Stimulated activated CD4-positive, alpha-beta T cell treated with anti-CD3 and anti-CD28 coated beads, Interleukin-2, amount 100 ng/mL, for 24 hours (primary cell): ENCODE measurements around the gene CDX1.
A peak's percentile ranks its signal among the peaks of the same experiment; 100 is the strongest.

Experiments
- DNase-seq, 2 donors: peaks; one replicate each; pipeline ENCODE4 v3.0.0-alpha.2; 2020

Gene CDX1

DNA sequence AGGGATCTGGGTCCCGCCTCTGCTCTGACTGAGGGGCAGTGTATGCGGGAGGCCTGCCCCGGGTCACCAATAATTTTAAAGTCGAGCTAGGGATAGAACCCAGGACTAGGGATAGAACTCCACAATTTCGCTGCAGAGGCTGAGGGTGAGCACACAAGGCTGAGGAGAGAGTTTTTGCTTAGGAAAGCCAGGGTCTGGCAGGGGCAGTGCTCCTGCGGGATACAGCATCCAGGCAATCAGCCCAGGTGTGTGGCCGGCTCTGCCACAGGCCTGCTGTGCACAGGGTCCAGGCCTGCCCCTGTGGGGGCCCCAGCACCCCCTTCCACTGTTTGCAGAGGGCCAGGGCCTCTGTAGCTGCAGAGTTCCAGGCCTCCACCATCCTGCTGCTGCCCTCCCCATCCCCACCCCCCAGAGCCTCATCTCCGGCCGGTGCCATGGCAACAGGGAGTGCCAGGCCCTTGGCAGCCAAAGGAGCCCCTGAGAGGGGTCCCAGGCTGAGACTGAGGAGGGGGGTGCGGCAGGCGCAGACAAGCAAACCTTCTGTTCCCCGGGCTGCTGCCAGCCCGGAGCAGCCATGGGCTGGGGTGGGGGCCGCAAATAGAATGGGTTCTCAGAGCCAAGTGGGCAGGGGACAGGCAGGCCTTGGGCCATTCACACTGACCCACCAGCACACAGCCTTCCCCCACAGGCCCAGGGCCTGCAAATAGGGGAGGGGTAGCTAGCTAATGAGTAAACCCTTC is 19.5 kb upstream of the CDX1 start:
- DNase-seq: no peak

GRCh38 chr5:150147670-150148069 is 18.9 kb upstream of the CDX1 start:
- DNase-seq: no peak

DNA sequence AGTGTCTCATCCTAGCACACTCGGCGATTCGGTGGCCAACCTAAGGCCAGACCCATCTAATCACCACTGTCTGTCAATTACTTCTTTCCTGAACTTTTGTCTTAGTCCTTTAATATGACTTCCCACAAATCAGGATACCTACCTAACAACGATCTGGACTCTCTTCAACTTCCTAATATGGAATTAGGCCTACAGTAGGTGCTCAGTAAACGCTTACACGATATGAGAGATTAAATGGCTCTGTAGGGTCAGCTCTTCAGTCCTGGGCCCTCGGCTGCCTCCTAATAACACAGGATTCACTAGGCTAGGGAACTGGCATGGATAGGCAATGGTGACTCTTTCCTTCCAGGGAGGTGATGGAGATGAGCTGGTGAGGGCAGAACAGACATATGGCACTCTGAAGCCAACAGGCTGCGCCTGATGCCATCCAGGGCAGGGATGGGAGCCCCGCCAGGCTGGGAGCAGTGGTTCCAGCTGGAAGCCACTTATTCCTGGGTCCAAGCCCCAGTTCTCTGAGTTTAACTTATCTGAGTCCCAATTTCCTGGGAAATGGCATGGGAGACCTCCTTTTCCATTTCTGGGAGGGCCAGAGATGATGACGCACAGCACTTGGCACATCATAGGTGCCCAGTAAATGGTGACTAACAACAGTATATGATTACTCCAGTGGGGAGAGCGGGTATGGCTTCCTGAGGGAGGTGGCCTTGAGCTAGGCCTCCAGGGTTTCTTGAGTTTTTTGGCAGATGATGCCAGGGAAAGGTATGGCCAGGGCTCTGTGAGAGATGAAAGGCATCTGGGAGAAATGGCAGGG is 18.3 kb upstream of the CDX1 start:
- DNase-seq: no peak

DNA sequence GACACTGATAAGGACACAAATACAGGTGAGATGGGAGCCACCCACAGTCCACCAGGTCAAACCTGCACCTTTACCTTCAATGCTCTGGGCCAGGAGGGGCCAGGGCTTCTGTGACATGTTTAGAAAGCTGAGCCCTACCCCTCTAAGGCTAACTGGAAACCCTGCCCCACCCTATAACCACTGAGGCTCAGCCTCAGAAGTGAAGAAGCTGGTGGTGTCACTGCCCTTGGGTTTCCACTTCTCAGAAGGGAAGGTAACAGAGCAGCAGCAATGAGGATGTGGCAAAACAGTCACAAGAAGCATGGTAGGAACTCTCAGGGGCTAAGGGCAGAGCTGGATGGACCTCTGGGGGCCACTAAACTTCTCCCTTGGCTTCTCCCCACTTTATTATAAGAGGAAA is 17.0 kb upstream of the CDX1 start:
- DNase-seq: no peak

DNA sequence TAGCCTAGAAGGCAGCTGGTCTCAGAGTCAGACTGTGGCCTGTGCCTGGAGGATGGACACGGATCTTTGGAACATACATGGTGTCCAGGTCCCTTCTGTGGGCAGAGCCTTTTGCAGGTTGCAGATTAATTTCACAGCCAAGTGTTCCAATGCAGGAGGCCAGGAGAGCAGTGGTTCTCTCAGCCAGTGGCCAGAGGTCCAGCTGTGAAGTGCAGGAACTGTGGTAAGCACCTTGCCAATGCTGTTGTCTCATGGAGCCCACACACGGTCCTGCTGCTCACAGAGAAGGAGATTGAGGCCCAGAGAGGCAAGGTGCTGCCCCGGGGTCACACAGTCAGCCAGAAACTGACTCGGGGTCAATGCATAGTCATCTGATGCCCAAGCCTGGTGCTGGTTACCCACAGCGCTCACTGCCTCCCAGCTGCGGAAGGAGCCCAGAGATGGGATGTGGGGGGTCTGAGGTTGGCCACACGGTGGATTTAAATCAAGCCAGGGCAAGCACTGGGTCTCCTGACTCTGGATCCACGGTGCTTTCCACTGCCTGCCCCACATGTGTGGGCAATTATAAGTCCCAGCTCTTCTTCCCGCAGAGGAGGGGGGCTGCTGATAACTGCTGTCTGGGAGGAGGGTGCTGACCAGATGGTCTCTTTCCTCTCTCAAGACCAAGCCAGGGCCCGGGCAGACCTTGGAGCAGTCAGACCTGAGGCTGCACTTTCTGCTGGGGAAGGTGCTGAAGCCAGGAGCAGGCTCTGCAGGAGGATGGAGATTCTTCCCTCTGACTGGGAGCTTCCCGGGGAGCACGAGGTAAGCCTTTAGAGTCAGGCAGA is 13.7 kb upstream of the CDX1 start:
- DNase-seq: no peak

GRCh38 chr5:150153483-150153882 is 13.1 kb upstream of the CDX1 start:
- no peak for DNase-seq

- DNase-seq: no peak
Observed at GRCh38 chr5:150153957-150154617, 12.5 kb upstream of the CDX1 start.

- DNase-seq: no peak
Observed at GRCh38 chr5:150154618-150155128, 11.9 kb upstream of the CDX1 start.

GRCh38 chr5:150155258-150156026 is 11.1 kb upstream of the CDX1 start, which contains the start of gene PDGFRB:
TSS of gene PDGFRB (minus strand) at chr5:150155845. CDS start at chr5:150137047, 18,798 bp downstream.
- peak; percentile 32 to 33 for DNase-seq

- DNase-seq: no peak
Observed at GRCh38 chr5:150156027-150156368, 10.6 kb upstream of the CDX1 start.

DNA sequence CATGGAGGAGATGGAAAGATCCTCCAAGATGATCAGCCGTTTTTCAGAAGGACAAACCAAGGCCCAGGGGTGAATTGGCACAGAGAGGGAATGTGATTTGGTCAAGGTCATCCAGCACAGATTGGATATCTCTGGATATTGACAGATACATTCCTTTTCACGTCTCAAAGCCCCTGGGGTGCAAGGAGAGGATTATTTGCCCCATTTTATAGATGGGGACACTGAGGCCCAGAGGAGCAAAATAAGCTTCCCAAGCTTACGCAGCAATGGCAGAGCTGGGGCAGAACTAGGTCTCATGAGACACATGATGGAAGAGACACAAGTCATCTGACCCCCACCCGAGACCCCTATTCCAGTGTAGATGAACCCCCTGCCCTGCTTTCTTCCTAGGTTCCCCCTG is 10.0 kb upstream of the CDX1 start:
- no peak for DNase-seq

- DNase-seq: no peak
Observed at GRCh38 chr5:150157168-150157567, 9.4 kb upstream of the CDX1 start.

DNA sequence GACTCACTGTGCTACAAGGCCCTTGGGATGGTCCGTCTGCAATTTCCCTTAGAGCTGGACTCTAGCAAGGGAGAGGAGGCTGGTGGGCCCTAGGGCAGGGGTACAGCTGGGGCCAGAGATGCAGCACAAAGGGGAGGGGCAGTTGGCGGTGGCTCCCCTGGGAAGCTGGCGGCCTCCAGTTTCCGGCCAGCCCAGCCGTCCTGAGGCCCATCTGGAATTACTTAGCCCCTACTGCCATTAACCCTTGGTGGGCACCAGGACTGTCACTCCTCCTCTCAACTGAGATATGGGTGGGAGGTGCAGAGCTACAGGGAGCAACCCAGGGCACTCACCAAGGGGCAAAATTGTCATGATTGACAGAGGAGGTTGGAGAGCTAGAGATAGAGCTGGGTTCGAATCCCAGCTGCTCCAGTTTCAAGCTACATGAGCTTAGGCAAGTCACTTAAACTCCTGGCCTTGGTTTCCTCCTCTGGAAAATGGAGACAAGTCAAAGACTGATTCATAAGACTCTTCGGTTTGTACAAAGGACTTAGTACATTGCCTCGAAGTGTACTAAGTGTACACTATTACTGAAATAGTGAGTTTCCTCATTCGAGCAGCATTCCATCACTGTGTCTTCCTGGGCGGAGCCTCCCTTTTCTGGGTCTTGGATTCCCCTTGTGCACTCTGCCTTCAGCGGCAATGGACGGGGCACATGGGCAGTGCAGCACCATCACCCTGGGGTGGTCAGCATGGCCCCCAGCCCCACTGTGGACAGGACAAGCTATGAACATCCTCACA is 8.2 kb upstream of the CDX1 start:
- DNase-seq: no peak

- no peak for DNase-seq
Observed at GRCh38 chr5:150159031-150159430, 7.5 kb upstream of the CDX1 start.

GRCh38 chr5:150159741-150160179 is 6.8 kb upstream of the CDX1 start:
- no peak for DNase-seq

- DNase-seq: no peak
Observed at GRCh38 chr5:150160448-150161081, 6.0 kb upstream of the CDX1 start.

DNA sequence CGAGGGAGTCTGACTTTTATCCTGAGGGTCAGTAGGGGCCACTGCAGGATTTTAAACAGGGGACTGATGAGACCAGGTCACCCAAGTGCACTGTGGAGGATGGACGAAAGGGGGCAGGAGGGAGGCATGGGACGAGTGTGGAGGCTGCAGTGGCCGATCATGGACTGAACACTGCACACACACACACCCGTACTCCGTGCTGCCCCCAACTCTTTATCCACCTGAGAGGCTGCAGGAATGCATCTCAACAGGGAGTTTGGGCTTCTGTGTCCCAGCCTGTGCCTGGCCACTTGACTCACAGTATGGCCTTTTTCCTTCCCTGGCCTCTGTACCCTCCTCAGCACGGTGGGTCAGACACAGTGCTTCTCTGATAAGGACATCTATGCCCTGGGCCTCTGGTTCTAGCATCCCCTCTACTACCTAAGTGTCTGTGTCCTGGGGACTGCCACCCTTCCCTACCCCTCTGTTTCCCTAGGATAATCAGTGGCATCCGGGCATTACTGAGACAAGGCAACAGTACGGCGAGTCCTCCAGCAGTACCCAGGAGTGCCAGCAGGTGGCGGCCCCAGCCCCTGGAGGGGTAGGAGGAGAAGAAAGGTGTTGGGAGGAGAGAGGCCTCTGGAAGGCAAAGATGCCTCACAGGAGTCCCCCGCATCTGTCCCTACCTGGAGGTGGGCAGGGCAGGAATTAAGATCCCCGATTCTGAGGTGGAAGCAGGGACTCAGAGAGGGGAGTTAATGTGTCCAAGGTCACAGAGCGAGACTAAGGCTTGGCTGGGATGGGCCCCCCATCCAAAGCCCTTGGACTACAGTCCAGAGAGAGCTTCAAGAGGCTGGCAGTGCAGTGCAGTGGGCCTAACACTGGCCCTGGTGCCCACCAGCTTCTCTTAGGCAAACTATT is 5.1 kb upstream of the CDX1 start:
- DNase-seq: peak; percentile 82 to 87

DNA sequence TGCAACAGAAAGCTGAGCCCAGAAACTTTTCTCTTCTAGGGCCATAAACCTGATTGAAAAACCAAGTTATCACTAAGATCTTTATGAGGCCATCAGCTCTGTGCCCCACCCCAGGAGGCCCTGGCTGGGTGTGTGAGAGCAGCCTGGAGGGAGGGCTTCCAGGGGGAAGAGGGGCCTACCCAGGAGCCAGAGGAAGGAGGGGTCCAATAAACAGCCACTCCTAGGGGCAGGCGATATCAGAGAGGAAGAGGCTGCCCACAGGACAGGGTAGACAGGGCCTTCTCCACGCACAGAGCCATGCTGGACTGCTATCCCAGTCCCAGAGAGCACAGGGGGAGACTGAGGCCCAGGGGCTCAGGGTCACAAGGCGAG is 4.5 kb upstream of the CDX1 start:
- DNase-seq: no peak

DNA sequence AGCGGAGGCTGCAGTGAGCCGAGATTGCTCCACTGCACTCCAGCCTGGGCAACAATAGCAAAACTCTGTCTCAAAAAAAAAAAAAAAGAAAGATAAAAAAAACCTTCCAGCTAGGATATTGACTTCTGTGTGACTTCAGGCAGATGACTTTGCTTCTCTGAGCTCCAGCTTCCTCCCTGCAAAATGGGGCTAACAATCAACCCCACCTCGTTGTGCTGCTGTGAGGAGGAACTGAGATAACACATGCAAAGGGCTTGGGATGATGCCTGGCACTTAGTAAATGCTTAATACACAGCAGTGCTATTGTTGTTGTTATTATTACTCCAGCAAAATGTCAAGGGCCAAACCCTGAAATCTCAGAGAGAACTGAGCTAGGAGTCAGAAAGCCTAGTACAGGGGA is 3.5 kb upstream of the CDX1 start:
- no peak for DNase-seq
